HTR-8/SVneo (cell line): ENCODE data around the gene PTGES.
"Not testable (repeated sequence)": the region's sequence is repeated elsewhere in the genome, so short reads cannot be mapped to it uniquely, and the experiment has no call there.

ENCODE experiments used
- DNase-seq: peaks from one replicate; pipeline ENCODE4 v3.0.0; 2011; ENCODE audit warnings: low spot score, mixed read lengths; ENCODE audit not compliant: insufficient read length
- FAIRE-seq: peaks from 2 replicates; lab custom pipeline; 2011; peaks lifted over from hg19 to GRCh38; lab: Jason Lieb, UNC

The PTGES gene

GRCh38 chr9:129773262-129774048, 20.6 kb upstream of the PTGES start:
- FAIRE-seq, result no peak
- peak; percentile 75 for DNase-seq

- DNase-seq, result no peak
- no peak for FAIRE-seq
Measured at GRCh38 chr9:129770741-129771140, 17.9 kb upstream of the PTGES start.

GRCh38 chr9:129769669-129770068, 16.8 kb upstream of the PTGES start:
- FAIRE-seq (no peak), DNase-seq (no peak)

DNA sequence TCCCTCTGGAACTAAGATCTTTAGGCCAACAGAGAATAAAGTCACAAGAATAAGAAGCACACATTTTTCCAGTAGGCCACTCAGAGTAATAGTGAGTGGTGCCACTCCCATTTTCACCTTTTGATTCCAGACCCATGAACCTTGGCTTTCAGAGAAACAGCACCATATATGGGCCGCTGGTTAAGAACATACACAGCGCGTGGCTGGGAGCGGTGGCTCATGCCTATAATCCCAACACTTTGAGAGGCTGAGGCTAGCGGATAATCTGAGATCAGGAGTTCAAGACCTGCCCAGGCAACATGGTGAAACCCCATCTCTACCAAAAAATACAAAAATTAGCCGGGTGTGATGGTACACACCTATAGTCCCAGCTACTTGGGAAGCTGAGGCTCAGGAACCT, 15.6 kb upstream of the PTGES start:
- no peak for FAIRE-seq
- DNase-seq, result no peak

DNA sequence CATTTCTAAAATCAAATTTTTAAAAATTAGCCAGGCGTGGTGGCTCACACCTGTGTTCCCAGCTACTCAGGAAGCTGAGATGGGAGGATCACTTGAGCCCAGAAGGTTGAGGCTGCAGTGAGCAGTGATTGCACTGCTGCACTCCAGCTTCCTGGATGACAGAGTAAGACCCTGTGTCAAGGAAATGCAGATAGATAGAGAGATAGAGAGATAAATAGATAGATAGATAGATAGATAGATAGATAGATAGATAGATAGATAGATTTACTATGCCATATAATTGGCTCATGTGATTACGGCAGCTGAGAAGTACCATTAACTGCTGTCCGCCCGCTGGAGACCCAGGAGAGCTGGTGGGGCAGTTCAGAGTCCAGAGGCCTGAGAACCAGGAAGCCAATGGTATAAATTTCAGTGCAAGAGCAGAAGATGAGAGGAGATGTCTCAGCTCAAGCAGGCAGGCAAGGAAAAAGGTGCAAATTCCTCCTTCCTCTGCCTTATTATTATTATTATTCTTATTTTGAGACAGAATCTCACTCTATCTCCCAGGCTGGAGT, 13.0 kb upstream of the PTGES start:
- DNase-seq (no peak), FAIRE-seq (no peak)

DNA sequence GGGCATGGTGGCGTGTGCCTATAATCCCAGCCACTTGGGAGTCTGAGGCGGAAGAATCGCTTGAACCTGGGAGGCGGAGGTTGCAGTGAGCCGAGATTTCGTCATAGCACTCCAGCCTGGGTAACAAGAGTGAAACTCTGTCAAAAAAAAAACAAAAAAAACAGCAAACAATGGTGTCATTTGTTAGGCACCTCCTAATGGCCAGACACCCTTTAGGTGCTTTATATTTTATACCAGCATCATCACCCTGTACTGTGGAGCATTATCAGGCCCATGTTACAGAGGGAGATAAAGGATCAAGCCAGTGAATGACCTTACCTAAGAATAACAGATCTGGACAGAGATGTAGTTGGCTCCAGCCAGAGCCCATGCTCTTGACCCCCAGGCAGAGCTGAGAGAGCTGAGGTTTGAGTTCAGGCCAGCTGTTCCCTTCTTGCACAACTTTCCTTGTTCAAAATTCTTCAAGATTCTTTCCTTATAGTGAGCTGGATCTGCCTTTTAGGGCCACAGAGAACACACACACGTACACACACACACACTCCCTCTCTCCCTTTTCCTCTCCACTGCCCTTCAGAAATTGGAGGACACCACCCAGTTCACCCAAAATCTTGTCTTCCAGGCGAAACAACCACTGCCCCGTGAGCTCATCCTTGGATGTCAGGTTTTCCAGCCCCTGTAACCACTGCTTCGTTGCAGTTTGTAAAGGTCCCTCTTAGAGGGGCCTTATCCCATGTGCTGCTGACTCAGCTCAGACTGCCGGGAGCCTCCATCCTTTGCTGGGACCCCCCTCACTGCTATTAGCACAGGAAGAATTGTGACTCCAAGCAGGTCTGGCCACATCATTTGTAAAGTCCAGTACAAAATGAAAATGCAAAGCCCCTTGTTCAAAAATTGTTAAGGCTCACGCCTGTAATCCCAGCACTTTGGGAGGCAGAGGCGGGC, 10.4 kb upstream of the PTGES start:
- DNase-seq (no peak), FAIRE-seq (no peak)

- DNase-seq, result peak; percentile 69
Measured at GRCh38 chr9:129762370-129762984, 9.6 kb upstream of the PTGES start.

GRCh38 chr9:129761901-129762369, 9.1 kb upstream of the PTGES start:
- DNase-seq, result no peak
- no peak for FAIRE-seq

More at GRCh38 chr9:129762370-129762984, 9.6 kb upstream of the PTGES start:
- not testable (repeated sequence) for FAIRE-seq

- DNase-seq (no peak), FAIRE-seq (no peak)
Measured at GRCh38 chr9:129761293-129761900, 8.6 kb upstream of the PTGES start.

GRCh38 chr9:129760784-129761183, 7.9 kb upstream of the PTGES start:
- not testable (repeated sequence) for DNase-seq, FAIRE-seq

- FAIRE-seq, result no peak
- DNase-seq, result no peak
Measured at GRCh38 chr9:129759804-129760502, 7.1 kb upstream of the PTGES start.

DNA sequence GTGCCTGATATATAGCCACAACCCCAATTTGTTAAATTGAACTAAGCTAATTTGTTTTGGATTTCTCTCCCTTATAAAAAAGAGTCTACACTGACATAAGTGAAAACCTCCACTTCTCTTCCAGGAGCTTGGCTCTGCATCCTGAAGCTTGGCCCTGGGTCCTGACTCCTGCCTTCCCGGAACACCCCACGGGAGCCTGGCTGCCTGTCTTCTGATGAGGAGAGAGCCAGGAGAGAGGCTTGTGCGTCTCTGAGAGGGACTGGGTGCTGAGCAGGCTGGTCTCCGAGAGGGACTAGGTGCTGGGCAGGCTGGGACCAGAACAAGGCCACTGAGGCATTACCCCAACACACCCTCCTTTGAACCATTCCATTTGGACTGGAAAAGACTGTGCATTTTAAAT, 6.5 kb upstream of the PTGES start:
- DNase-seq, result no peak
- no peak for FAIRE-seq

- no peak for FAIRE-seq
- no peak for DNase-seq
Measured at GRCh38 chr9:129757045-129757444, 4.2 kb upstream of the PTGES start.

DNA sequence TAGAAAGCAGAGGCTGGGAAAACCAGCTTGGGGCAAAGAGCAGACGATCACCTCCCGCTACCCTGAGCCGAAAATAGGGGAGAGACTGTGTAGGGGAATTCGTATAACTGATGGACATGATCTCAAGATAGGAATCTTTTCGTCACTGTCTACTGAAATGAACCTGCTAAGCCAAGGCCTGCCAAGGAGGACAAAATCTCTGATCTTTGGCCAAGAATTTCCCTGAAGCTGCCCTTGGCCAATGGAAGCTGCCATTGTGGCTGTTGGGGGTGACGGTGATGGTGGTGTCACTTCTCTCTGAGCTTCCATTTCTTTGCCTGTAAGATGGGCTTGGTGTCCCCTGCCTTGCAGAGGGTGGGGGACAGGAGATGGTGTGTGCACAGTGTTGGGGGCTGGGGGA, 3.3 kb upstream of the PTGES start:
- no peak for FAIRE-seq

GRCh38 chr9:129755151-129755550, 2.3 kb upstream of the PTGES start:
- DNase-seq, result no peak
- FAIRE-seq, result no peak

More for the DNA sequence above, 3.3 kb upstream of the PTGES start:
- no peak for DNase-seq

DNA sequence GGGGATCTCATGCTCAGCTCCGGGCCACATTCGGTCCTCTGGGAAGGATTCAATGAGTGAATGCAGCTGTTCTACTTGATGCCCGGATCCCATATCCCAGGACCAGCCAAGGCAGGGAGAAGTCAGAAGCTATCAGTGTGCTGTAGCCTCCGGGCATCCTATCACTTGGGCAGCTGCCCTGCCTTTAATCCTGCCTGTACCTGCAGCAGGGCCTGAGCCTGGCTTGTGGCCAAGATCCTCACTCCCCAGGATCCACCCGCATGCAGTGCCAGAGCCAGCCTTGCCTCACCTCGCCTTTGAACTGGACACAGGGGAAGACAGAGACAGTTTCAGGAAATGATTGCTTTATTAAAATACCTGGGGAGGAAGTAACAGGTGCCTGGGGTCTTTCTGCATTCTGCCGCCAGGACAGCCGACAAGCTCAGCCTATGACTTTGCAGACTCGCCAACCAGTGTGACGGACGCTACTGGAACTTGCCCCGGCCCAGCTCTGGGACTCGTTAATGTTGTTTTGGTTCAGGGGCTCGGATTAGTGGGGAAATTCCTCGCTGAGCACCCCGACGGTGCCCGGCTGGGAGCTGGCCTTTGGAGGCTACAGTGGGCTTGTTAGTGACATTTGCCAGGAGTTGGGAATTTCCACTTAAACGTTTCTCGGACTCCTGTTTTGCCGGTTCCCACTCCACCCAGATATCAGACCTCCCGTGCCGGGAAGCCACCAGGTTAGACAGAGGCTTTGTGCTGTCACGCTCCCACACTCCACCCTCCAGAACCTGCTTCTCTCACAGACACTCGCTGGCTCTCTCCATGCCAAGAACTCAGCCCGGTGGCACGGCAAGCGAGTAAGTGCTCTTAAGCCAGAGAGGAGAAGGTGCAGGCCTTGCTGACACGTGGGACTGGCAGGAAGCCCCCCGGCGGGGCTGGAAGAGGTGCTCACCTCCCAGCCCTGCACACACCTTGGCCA, 721 bp downstream of the PTGES start:
- no peak for DNase-seq
- no peak for FAIRE-seq

- FAIRE-seq (no peak), DNase-seq (peak; percentile 56)
Measured at GRCh38 chr9:129750013-129750638, 2.7 kb downstream of the PTGES start.

- no peak for DNase-seq
- FAIRE-seq, result no peak
Measured at GRCh38 chr9:129749575-129749974, 3.3 kb downstream of the PTGES start.
